Chondrocyte (in vitro differentiated cells): ENCODE results near the gene ZFP36L2. TPM values are rescaled to one million over a fixed set of nuclear protein-coding genes. Genes with fewer than 3 reads are reported as not detected.
A peak's percentile ranks its signal among the peaks of the same experiment; 100 is the strongest.

Experiments used
- DNase-seq: peaks from one replicate; pipeline ENCODE4 v3.0.0; 2021; ENCODE audit warnings: mixed read lengths, low spot score
- H3K27ac Mint-ChIP-seq: one replicate; pipeline ENCODE4 v1.8.0; 2021; ENCODE audit warnings: mild to moderate bottlenecking, moderate library complexity, mixed read lengths; ENCODE audit not compliant: unreplicated experiment
- H3K27me3 Mint-ChIP-seq: 2 replicates; pipeline ENCODE4 v1.8.0; 2021; ENCODE audit warnings: low read depth, mixed read lengths
- H3K36me3 Mint-ChIP-seq: 2 replicates; pipeline ENCODE4 v1.8.0; 2021; ENCODE audit warnings: low read depth, mixed read lengths
- H3K4me1 Mint-ChIP-seq: 2 replicates; pipeline ENCODE4 v1.8.0; 2021; ENCODE audit warnings: low read depth, mild to moderate bottlenecking, mixed read lengths
- H3K4me3 Mint-ChIP-seq: one replicate; pipeline ENCODE4 v1.8.0; 2021; ENCODE audit warnings: mild to moderate bottlenecking, moderate library complexity, mixed read lengths; ENCODE audit not compliant: unreplicated experiment
- H3K9me3 Mint-ChIP-seq: 2 replicates; pipeline ENCODE4 v1.8.0; 2021; ENCODE audit warnings: low read depth, mixed read lengths
- CTCF ChIP-seq: fragments of 200-600 bp; sonication (generic); IDR thresholded peaks from 2 replicates; pipeline ENCODE4 v1.5.0; 2021; ENCODE audit warnings: antibody characterized with exemption, mild to moderate bottlenecking, moderate library complexity
- total RNA-seq: library from RNA; stranded (reverse); gene quantifications from 3 replicates; pipeline ENCODE4 v1.2.1, GENCODE V29; 2021

The ZFP36L2 gene
- total RNA-seq, 1 donor from 2014 or later = 98.3 TPM

- H3K9me3 Mint-ChIP-seq = no peaks in the 10 kb centered on the region
- peak overlapping the region; percentile 82 for H3K27ac Mint-ChIP-seq
- H3K4me1 Mint-ChIP-seq = peaks cover 30% of the 10 kb centered on the region
- H3K36me3 Mint-ChIP-seq = peaks cover 15% of the 10 kb centered on the region
- no peak for DNase-seq
- no peaks in the 10 kb centered on the region for H3K27me3 Mint-ChIP-seq
- peak overlapping the region; percentile 77 for H3K4me3 Mint-ChIP-seq
- no peak for TF ChIP-seq CTCF
Observed at GRCh38 chr2:43227830-43228281, 1.4 kb upstream of the ZFP36L2 start.

GRCh38 chr2:43226955-43227829 lies 786 bp upstream of the ZFP36L2 start:
- Mint-ChIP-seq H3K9me3 (no peaks in the 10 kb centered on the region), H3K4me1 (peaks cover 37% of the 10 kb centered on the region), H3K36me3 (peaks cover 18% of the 10 kb centered on the region), H3K27ac (peak overlapping the region; percentile 92), H3K27me3 (no peaks in the 10 kb centered on the region), H3K4me3 (peak overlapping the region; percentile 77)
- peak; percentile 74 for TF ChIP-seq CTCF
- no peak for DNase-seq

- no peak for TF ChIP-seq CTCF
- Mint-ChIP-seq H3K27ac (peak overlapping the region; percentile 95), H3K36me3 (peaks cover 18% of the 10 kb centered on the region), H3K27me3 (no peaks in the 10 kb centered on the region), H3K4me3 (peak overlapping the region; percentile 94), H3K9me3 (no peaks in the 10 kb centered on the region), H3K4me1 (peaks cover 48% of the 10 kb centered on the region)
- no peak for DNase-seq
Observed at GRCh38 chr2:43225788-43226557, 433 bp downstream of the ZFP36L2 start.

GRCh38 chr2:43225093-43225787 lies 1.2 kb downstream of the ZFP36L2 start:
- Mint-ChIP-seq H3K36me3 (peaks cover 18% of the 10 kb centered on the region), H3K27ac (peak overlapping the region; percentile 95), H3K4me3 (peak overlapping the region; percentile 94), H3K27me3 (no peaks in the 10 kb centered on the region), H3K4me1 (peaks cover 54% of the 10 kb centered on the region), H3K9me3 (no peaks in the 10 kb centered on the region)
- TF ChIP-seq CTCF = no peak
- DNase-seq = no peak
